ENCODE measurements around the gene COG6.

GRCh38 chr13:39688278-39688677 is 32.8 kb downstream of the COG6 start:
- TF ChIP-seq POLR2A (IDR thresholded peaks at IDR 0.05) (no peak), CTCF (IDR thresholded peaks at IDR 0.05) (no peak)
